Spleen (tissue), 11 donors: ENCODE results near the gene TXK. TPM values are rescaled to one million over a fixed set of nuclear protein-coding genes. Genes with fewer than 3 reads are reported as not detected.
"Not testable (repeated sequence)": the region's sequence is repeated elsewhere in the genome, so short reads cannot be mapped to it uniquely, and the experiment has no call there.

Experiments used
- DNase-seq: peaks from one replicate; pipeline ENCODE4 v3.0.0-alpha.2; 2020
- H3K27ac ChIP-seq, 8 donors: fragments of 200-600 bp; sonication (generic) in 7 of 8; 1 replicate in 4 of 8; 2 replicates in 4 of 8; pipeline versions ENCODE4 v1.5.0 to v1.8.0; 2016 to 2021; ENCODE audit warnings: inconsistent platforms in 4 of 8, mild to moderate bottlenecking in 4 of 8, moderate library complexity in 1 of 8
- H3K27me3 ChIP-seq, 7 donors: fragments of 200-600 bp; sonication (generic) in 6 of 7; replicated peaks in 1 of 7; 1 replicate in 4 of 7; 2 replicates in 3 of 7; pipeline versions ENCODE4 v1.5.0 to v1.8.0; 2016 to 2021; ENCODE audit warnings: inconsistent platforms in 3 of 7, mild to moderate bottlenecking in 1 of 7
- H3K36me3 ChIP-seq, 6 donors: fragments of 200-600 bp; sonication (generic) in 5 of 6; 1 replicate in 4 of 6; 2 replicates in 2 of 6; pipeline versions ENCODE4 v1.5.0 to v1.8.0; 2016 to 2021; ENCODE audit warnings: inconsistent platforms in 2 of 6
- H3K4me1 ChIP-seq, 6 donors: fragments of 200-600 bp; sonication (generic) in 5 of 6; 1 replicate in 3 of 6; 2 replicates in 3 of 6; pipeline versions ENCODE4 v1.5.0 to v1.8.0; 2016 to 2021; ENCODE audit warnings: inconsistent platforms in 3 of 6
- H3K4me3 ChIP-seq, 8 donors: fragments of 200-600 bp; sonication (generic) in 7 of 8; 1 replicate in 4 of 8; 2 replicates in 4 of 8; pipeline versions ENCODE4 v1.5.0 to v1.8.0; 2016 to 2021; ENCODE audit warnings: inconsistent platforms in 4 of 8, mild to moderate bottlenecking in 4 of 8, moderate library complexity in 2 of 8
- H3K9me3 ChIP-seq, 8 donors: fragments of 200-600 bp; sonication (generic) in 7 of 8; 1 replicate in 4 of 8; 2 replicates in 4 of 8; pipeline versions ENCODE4 v1.5.0 to v1.8.0; 2016 to 2021; ENCODE audit warnings: inconsistent platforms in 4 of 8
- CTCF ChIP-seq, 11 experiments: fragments of 200-600 bp in 7 of 11; fragments of 450-650 bp in 4 of 11; sonication (generic) in 4 of 11; IDR thresholded peaks in 8 of 11; conservative IDR thresholded peaks in 3 of 11; 1 replicate in 7 of 11; 2 replicates in 4 of 11; pipeline versions ENCODE4 v1.4.0 to v1.8.0; 2016 to 2021; ENCODE audit warnings: antibody characterized with exemption in 11 of 11, inconsistent platforms in 4 of 11, mild to moderate bottlenecking in 1 of 11
- POLR2A ChIP-seq, 3 donors: fragments of 450-650 bp; IDR thresholded peaks; one replicate each; pipeline ENCODE4 v1.5.1; 2017; ENCODE audit warnings: antibody characterized with exemption in 3 of 3, mild to moderate bottlenecking in 1 of 3
- POLR2AphosphoS5 ChIP-seq, 3 donors: sonication (generic); formaldehyde crosslinking; IDR thresholded peaks; one replicate each; pipeline ENCODE4 v1.5.1; 2017; ENCODE audit warnings: antibody characterized with exemption in 3 of 3
- WGBS, 5 donors: extraction: QIAGEN DNeasy Blood & Tissue Kit in 3 of 5; methylation state at CpG; one replicate each; pipeline versions ENCODE4 v1.1.5 to v1.1.7; 2013 to 2018; 5-methylcytosine and 5-hydroxymethylcytosine counted together
- intact Hi-C: fragments of 100-400 bp; cut with DNase I; formaldehyde crosslinking; loops from one replicate; pipeline ENCODE4 v1.15.0; 2023; ENCODE audit warnings: low total_unique reads
- polyA plus RNA-seq, 3 donors: library from polyadenylated mRNA; stranded (reverse); fragments of 200-250 nt; gene quantifications; one replicate each; pipeline ENCODE4 v1.2.1, GENCODE V29; 2013
- total RNA-seq, 7 donors: library from RNA; depleted of rRNA in 3 of 7; stranded (reverse); fragments of >200 nt in 3 of 7; fragmentation: NEBNext Ultra II Directional in 4 of 7; extraction: Animal tissue kit (Norgen Biotek cat#: 25700) in 4 of 7; gene quantifications; one replicate each; pipeline versions ENCODE4 v1.1.0 to v1.2.1, GENCODE V29; 2016 to 2021
- donor health status: healthy with polysubstance abuse.
- donor health status: DM: no; HTN: no; CAD: no; lungs with moderate emphysema.
- donor health status: DM: no; HTN: no; CAD: no.
- donor health status: Bipolar disorder and iron deficiency.
- donor health status: healthy.
- donor health status: DM: no; HTN: no; CAD: no.
- donor health status: DM: yes; HTN: yes; CAD: no.

Gene TXK
- total and polyA plus RNA-seq, 10 donors, result 3.3 to 36.6 (median 21.0) TPM

DNA sequence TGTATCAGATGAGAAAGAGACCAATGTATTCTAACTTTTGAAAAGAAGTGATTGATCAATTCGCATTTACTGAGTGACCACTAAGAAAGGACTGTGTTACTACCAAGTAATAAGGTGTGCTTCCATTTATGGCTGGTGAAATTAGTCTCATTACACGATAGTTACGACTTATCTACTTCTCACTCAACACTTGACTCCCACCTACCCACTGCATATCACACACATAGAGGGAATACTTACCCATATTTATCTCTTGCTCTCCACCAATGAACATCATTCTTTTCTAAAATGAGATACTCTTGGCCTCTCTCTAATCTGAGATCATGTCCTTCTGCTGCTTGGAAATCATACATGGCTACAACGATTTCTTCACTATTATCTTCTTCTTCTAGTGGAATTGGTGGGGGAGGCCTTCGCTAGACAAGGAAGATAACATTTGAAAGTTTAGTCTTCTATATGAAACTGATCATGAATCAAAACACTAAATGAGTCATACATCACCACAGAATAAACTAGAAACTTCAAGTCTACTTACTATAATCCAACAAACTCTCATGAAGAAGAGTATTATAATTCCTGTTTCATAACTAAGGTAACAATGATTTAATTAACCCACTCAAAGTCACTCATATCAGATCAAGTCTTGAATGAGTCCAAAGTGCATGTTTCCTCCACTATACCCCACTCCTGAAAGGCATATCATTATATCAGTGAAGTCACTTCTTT is 33.7 kb upstream of the TXK start:
- DNase-seq, result no peak
- no peak overlapping the region for H3K27ac ChIP-seq
- TF ChIP-seq POLR2AphosphoS5 (IDR thresholded peaks at IDR 0.05), result no peak
- TF ChIP-seq POLR2A (IDR thresholded peaks at IDR 0.05), result no peak
- no peak for TF ChIP-seq CTCF (IDR thresholded peaks at IDR 0.05 in 8 of 11, conservative IDR thresholded peaks at IDR 0.05 in 3 of 11)
- no peaks in the 10 kb centered on the region for H3K4me1 ChIP-seq
- intact Hi-C loops, result no loop called here
- no peak overlapping the region for H3K4me3 ChIP-seq
- 61 to 91% (median 78%) methylated on average over 5 of the region's 5 CpGs for WGBS, 5 donors
- no peaks in the 10 kb centered on the region for H3K9me3 ChIP-seq
- peaks cover 0 to 53% (median 0%) of the 10 kb centered on the region in 6 donors for H3K36me3 ChIP-seq
- H3K27me3 ChIP-seq, result no peaks in the 10 kb centered on the region

DNA sequence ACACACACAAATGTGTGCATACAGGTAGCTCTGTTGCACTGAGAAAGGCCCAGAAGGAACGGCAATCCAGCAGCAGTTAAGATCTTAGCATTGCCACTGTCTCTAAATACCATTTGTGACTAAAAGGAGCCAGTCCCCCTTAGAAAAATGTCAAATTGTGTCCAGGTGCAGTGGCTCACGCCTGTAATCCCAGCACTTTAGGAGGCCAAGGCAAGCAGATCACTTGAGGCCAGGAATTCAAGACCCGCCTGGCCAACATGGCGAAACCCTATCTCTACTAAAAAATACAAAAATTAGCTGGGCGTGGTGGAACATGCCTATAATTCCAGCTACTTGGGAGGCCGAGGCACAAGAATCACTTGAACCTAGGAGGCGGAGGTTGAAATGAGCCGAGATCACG is 30.5 kb upstream of the TXK start:
- H3K27me3 ChIP-seq, H3K4me3 ChIP-seq, DNase-seq, H3K27ac ChIP-seq, H3K9me3 ChIP-seq, intact Hi-C loops, H3K4me1 ChIP-seq: not testable (repeated sequence)
- 95 to 98% (median 97%) methylated on average over 9 of the region's 9 CpGs for WGBS, 5 donors
- peaks cover 0 to 64% (median 0%) of the 10 kb centered on the region in 6 donors for H3K36me3 ChIP-seq

GRCh38 chr4:48163746-48164145 is 29.7 kb upstream of the TXK start:
- intact Hi-C loops, result no loop called here
- Histone ChIP-seq H3K27me3 (no peaks in the 10 kb centered on the region), H3K4me3 (no peak overlapping the region), H3K27ac (no peak overlapping the region), H3K36me3 (peaks cover 0 to 59% (median 0%) of the 10 kb centered on the region in 6 donors), H3K4me1 (no peaks in the 10 kb centered on the region), H3K9me3 (no peaks in the 10 kb centered on the region)
- 30 to 59% (median 46%) methylated on average over 1 of the region's 1 CpG for WGBS, 5 donors
- DNase-seq, result no peak
- TF ChIP-seq POLR2AphosphoS5 (IDR thresholded peaks at IDR 0.05) (no peak), POLR2A (IDR thresholded peaks at IDR 0.05) (no peak), CTCF (IDR thresholded peaks at IDR 0.05 in 8 of 11, conservative IDR thresholded peaks at IDR 0.05 in 3 of 11) (no peak)

DNA sequence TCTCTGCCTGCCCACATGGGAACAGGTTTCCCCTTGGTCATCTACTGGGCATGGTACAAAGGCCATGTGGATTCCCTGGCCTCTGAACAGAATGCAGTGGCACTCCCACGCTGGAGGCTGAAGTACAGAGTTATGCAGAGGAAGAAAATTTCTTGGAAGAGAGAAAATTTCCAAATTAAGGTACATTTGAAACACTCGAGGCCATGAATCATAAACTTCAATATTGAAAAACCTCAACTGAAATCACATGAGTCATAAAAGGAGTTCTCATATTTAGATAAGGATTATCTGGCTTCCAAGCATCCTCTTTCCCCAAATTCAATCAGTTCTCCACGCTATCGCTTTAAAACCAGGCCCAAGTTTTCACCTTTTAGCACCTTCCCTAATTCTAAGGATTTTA is 28.1 kb upstream of the TXK start:
- H3K27ac ChIP-seq, result no peak overlapping the region
- intact Hi-C loops, result no loop called here
- WGBS, 5 donors, result 75 to 82% (median 79%) methylated on average over 4 of the region's 4 CpGs
- DNase-seq, result no peak
- no peak overlapping the region for H3K4me3 ChIP-seq
- TF ChIP-seq POLR2A (IDR thresholded peaks at IDR 0.05) (no peak), CTCF (IDR thresholded peaks at IDR 0.05 in 8 of 11, conservative IDR thresholded peaks at IDR 0.05 in 3 of 11) (no peak), POLR2AphosphoS5 (IDR thresholded peaks at IDR 0.05) (no peak)
- H3K36me3 ChIP-seq, result peaks cover 0 to 59% (median 0%) of the 10 kb centered on the region in 6 donors
- no peaks in the 10 kb centered on the region for H3K4me1 ChIP-seq
- no peaks in the 10 kb centered on the region for H3K27me3 ChIP-seq
- H3K9me3 ChIP-seq, result peaks cover 0 to 5% (median 0%) of the 10 kb centered on the region in 8 donors
